H9 (cell line): ENCODE results near the gene ANKRD62. TPM values are rescaled to one million over a fixed set of nuclear protein-coding genes. Genes with fewer than 3 reads are reported as not detected.

Experiments
- DNase-seq: peaks from one replicate; pipeline ENCODE4 v3.0.0-alpha.2; 2017
- H2AFZ ChIP-seq: one replicate; pipeline ENCODE4 v1.6.1; 2013; ENCODE audit warnings: mild to moderate bottlenecking, low read length, control low read depth, moderate library complexity
- H2AK5ac ChIP-seq: 2 replicates; pipeline ENCODE4 v1.6.1; 2013; ENCODE audit warnings: low read length, control low read depth, mixed read lengths; ENCODE audit not compliant: insufficient read length
- H2BK120ac ChIP-seq: one replicate; pipeline ENCODE4 v1.6.1; 2013; ENCODE audit warnings: low read depth, mild to moderate bottlenecking, low read length, control low read depth, inconsistent platforms; ENCODE audit not compliant: poor library complexity, severe bottlenecking
- H2BK12ac ChIP-seq: 2 replicates; pipeline ENCODE4 v1.6.1; 2013; ENCODE audit warnings: low read length, control low read depth, mixed read lengths, low read depth; ENCODE audit not compliant: insufficient read length
- H2BK15ac ChIP-seq: 2 replicates; pipeline ENCODE4 v1.6.1; 2013; ENCODE audit warnings: low read depth, low read length, control low read depth
- H2BK20ac ChIP-seq: one replicate; pipeline ENCODE4 v1.6.1; 2013; ENCODE audit warnings: low read depth, mild to moderate bottlenecking, low read length, control low read depth, inconsistent platforms; ENCODE audit not compliant: poor library complexity, severe bottlenecking
- H2BK5ac ChIP-seq: 2 replicates; pipeline ENCODE4 v1.6.1; 2013; ENCODE audit warnings: low read length, control low read depth, mixed read lengths; ENCODE audit not compliant: insufficient read length
- H3K14ac ChIP-seq: 2 replicates; pipeline ENCODE4 v1.6.1; 2013; ENCODE audit warnings: low read length, control low read depth; ENCODE audit not compliant: insufficient read depth
- H3K18ac ChIP-seq: 2 replicates; pipeline ENCODE4 v1.6.1; 2013; ENCODE audit warnings: low read depth, mild to moderate bottlenecking, mixed read lengths, low read length, control low read depth; ENCODE audit not compliant: insufficient read length
- H3K23ac ChIP-seq: 2 replicates; pipeline ENCODE4 v1.6.1; 2013; ENCODE audit warnings: low read length, control low read depth, mixed read lengths, low read depth; ENCODE audit not compliant: insufficient read length
- H3K23me2 ChIP-seq: 2 replicates; pipeline ENCODE4 v1.6.1; 2013; ENCODE audit warnings: low read depth, mild to moderate bottlenecking, mixed read lengths, low read length, control low read depth; ENCODE audit not compliant: insufficient read length, poor library complexity, severe bottlenecking
- H3K27ac ChIP-seq: 2 replicates; pipeline ENCODE4 v1.5.1; 2013; ENCODE audit warnings: low read length, control low read depth, mixed read lengths, low read depth; ENCODE audit not compliant: insufficient read length
- H3K27me3 ChIP-seq: 2 replicates; pipeline ENCODE4 v1.6.1; 2013; ENCODE audit warnings: low read length, control low read depth, inconsistent platforms; ENCODE audit not compliant: insufficient read depth
- H3K4ac ChIP-seq: 2 replicates; pipeline ENCODE4 v1.6.1; 2013; ENCODE audit warnings: low read depth, mild to moderate bottlenecking, control low read depth, inconsistent platforms, low read length, moderate library complexity
- H3K4me1 ChIP-seq: 2 replicates; pipeline ENCODE4 v1.6.1; 2013; ENCODE audit warnings: low read length, control low read depth, inconsistent platforms; ENCODE audit not compliant: insufficient read depth
- H3K4me2 ChIP-seq: 2 replicates; pipeline ENCODE4 v1.6.1; 2013; ENCODE audit warnings: low read length, control low read depth, mixed read lengths; ENCODE audit not compliant: insufficient read length, insufficient read depth
- H3K56ac ChIP-seq: 2 replicates; pipeline ENCODE4 v1.6.1; 2013; ENCODE audit warnings: low read depth, mild to moderate bottlenecking, mixed read lengths, low read length, control low read depth; ENCODE audit not compliant: insufficient read length
- H3K79me1 ChIP-seq: 2 replicates; pipeline ENCODE4 v1.6.1; 2013; ENCODE audit warnings: low read depth, mild to moderate bottlenecking, moderate library complexity, low read length, control low read depth, inconsistent platforms; ENCODE audit not compliant: insufficient read depth, poor library complexity, severe bottlenecking
- H3K79me2 ChIP-seq: 2 replicates; pipeline ENCODE4 v1.6.1; 2013; ENCODE audit warnings: low read length, control low read depth, inconsistent platforms; ENCODE audit not compliant: insufficient read depth
- H3K9ac ChIP-seq: 2 replicates; pipeline ENCODE4 v1.6.1; 2013; ENCODE audit warnings: low read length, control low read depth, mixed read lengths; ENCODE audit not compliant: insufficient read length; ENCODE audit errors: extremely low read depth
- H3K9me3 ChIP-seq: one replicate; pipeline ENCODE4 v1.6.1; 2013; ENCODE audit warnings: low read depth, low read length, inconsistent platforms; ENCODE audit not compliant: control insufficient read depth
- H3T11ph ChIP-seq: one replicate; pipeline ENCODE4 v1.6.1; 2013; ENCODE audit warnings: mild to moderate bottlenecking, low read length, control low read depth, inconsistent platforms
- H4K20me1 ChIP-seq: one replicate; pipeline ENCODE4 v1.6.1; 2013; ENCODE audit not compliant: control insufficient read depth, insufficient read length, insufficient read depth
- H4K5ac ChIP-seq: 2 replicates; pipeline ENCODE4 v1.6.1; 2013; ENCODE audit warnings: low read depth, mild to moderate bottlenecking, mixed read lengths, low read length, control low read depth; ENCODE audit not compliant: insufficient read length
- H4K8ac ChIP-seq: replicated peaks from 2 replicates; pipeline ENCODE4 v1.6.1; 2013; ENCODE audit warnings: low read length, control low read depth, mixed read lengths, low read depth; ENCODE audit not compliant: insufficient read length
- H4K91ac ChIP-seq: 2 replicates; pipeline ENCODE4 v1.6.1; 2013; ENCODE audit warnings: low read depth, mild to moderate bottlenecking, moderate library complexity, mixed read lengths, low read length, control low read depth; ENCODE audit not compliant: insufficient read length
- H3K27ac Mint-ChIP-seq, 3 experiments: 2 replicates in 2 of 3; 3 replicates in 1 of 3; pipeline ENCODE4 v1.8.0; 2020 to 2021; ENCODE audit warnings: mixed read lengths in 3 of 3, mild to moderate bottlenecking in 1 of 3, moderate library complexity in 1 of 3
- H3K27me3 Mint-ChIP-seq: 2 replicates; pipeline ENCODE4 v1.8.0; 2021; ENCODE audit warnings: low read depth, mild to moderate bottlenecking, moderate library complexity, mixed read lengths
- H3K36me3 Mint-ChIP-seq, 3 experiments: 2 replicates in 2 of 3; 3 replicates in 1 of 3; pipeline ENCODE4 v1.8.0; 2020 to 2021; ENCODE audit warnings: low read depth in 3 of 3, mixed read lengths in 3 of 3; ENCODE audit not compliant: insufficient read depth in 1 of 3
- H3K4me1 Mint-ChIP-seq, 2 experiments: 2 replicates each; pipeline ENCODE4 v1.8.0; 2020; ENCODE audit warnings: mixed read lengths in 2 of 2
- H3K4me3 Mint-ChIP-seq, 2 experiments: 2 replicates in 1 of 2; 3 replicates in 1 of 2; pipeline ENCODE4 v1.8.0; 2020 to 2021; ENCODE audit warnings: mild to moderate bottlenecking in 2 of 2, mixed read lengths in 2 of 2, moderate library complexity in 1 of 2
- H3K9me3 Mint-ChIP-seq, 2 experiments: 2 replicates in 1 of 2; 3 replicates in 1 of 2; pipeline ENCODE4 v1.8.0; 2020; ENCODE audit warnings: mild to moderate bottlenecking in 2 of 2, mixed read lengths in 2 of 2, moderate library complexity in 1 of 2
- CTCF ChIP-seq: fragments of 200-600 bp; sonication (generic); conservative IDR thresholded peaks from 3 replicates; pipeline ENCODE4 v1.8.0; 2021; ENCODE audit warnings: antibody characterized with exemption, mild to moderate bottlenecking
- WGBS: extraction: QIAGEN DNeasy Blood & Tissue Kit; methylation state at CpG from one replicate; pipeline ENCODE4 v1.1.7; 2013; ENCODE audit warnings: missing lambda C conversion rate, low lambda C conversion rate, mixed read lengths; ENCODE audit not compliant: insufficient read length; ENCODE audit errors: extremely low coverage; 5-methylcytosine and 5-hydroxymethylcytosine counted together
- total RNA-seq: library from RNA; stranded (reverse); gene quantifications from 2 replicates; pipeline ENCODE4 v1.2.1, GENCODE V29; 2021

The ANKRD62 gene
- total RNA-seq, 1 experiment from 2014 or later, result not detected

GRCh38 chr18:12056034-12056883 lies 37.4 kb upstream of the ANKRD62 start:
- Histone ChIP-seq H2AK5ac (no peak overlapping the region), H2BK120ac (no peak overlapping the region), H4K8ac (no peak overlapping the region), H4K20me1 (no peaks in the 10 kb centered on the region), H3K18ac (no peak overlapping the region), H3K4ac (no peak overlapping the region), H2BK12ac (no peak overlapping the region), H2BK15ac (no peak overlapping the region), H3K14ac (no peak overlapping the region), H4K91ac (no peak overlapping the region), H3K79me2 (no peaks in the 10 kb centered on the region), H3K79me1 (no peaks in the 10 kb centered on the region), H3K9ac (no peak overlapping the region), H4K5ac (no peak overlapping the region), H2BK20ac (no peak overlapping the region), H3K4me2 (no peak overlapping the region), H3K27ac (no peak overlapping the region), H3K56ac (no peak overlapping the region), H3T11ph (no peak overlapping the region), H3K23me2 (no peaks in the 10 kb centered on the region), H3K23ac (no peak overlapping the region), H3K27me3 (no peaks in the 10 kb centered on the region), H3K9me3 (no peaks in the 10 kb centered on the region), H2AFZ (no peak overlapping the region), H2BK5ac (no peak overlapping the region), H3K4me1 (no peaks in the 10 kb centered on the region)
- no peak for TF ChIP-seq CTCF
- Mint-ChIP-seq H3K27ac (peak overlapping the region in 1 of 3 experiments; percentile 3; a peak in 1 of 7 replicates), H3K36me3 (no peaks in the 10 kb centered on the region), H3K9me3 (no peaks in the 10 kb centered on the region; a peak in 1 of 5 replicates), H3K27me3 (no peaks in the 10 kb centered on the region), H3K4me3 (no peak overlapping the region), H3K4me1 (peaks cover 3 to 5% of the 10 kb centered on the region in 2 experiments; a peak in 3 of 4 replicates)
- WGBS, result no CpG with 5 or more reads among the region's 14 CpGs
- no peak for DNase-seq
